Neuronal stem cell (in vitro differentiated cells): ENCODE data around the gene TMEM181. TPM values are rescaled to one million over a fixed set of nuclear protein-coding genes. Genes with fewer than 3 reads are reported as not detected.

Experiments
- DNase-seq: peaks from one replicate; pipeline ENCODE4 v3.0.0-alpha.2; 2013; ENCODE audit warnings: low spot score
- H2AFZ ChIP-seq: one replicate; pipeline ENCODE4 v1.6.1; 2013; ENCODE audit warnings: mild to moderate bottlenecking, low read length, inconsistent platforms
- H2AK5ac ChIP-seq: 2 replicates; pipeline ENCODE4 v1.6.1; 2013; ENCODE audit warnings: low read depth, mild to moderate bottlenecking, inconsistent platforms, low read length, moderate library complexity, mixed read lengths
- H2BK120ac ChIP-seq: 2 replicates; pipeline ENCODE4 v1.6.1; 2013; ENCODE audit warnings: low read depth, mild to moderate bottlenecking, inconsistent platforms, low read length, moderate library complexity, mixed read lengths
- H2BK12ac ChIP-seq: one replicate; pipeline ENCODE4 v1.6.1; 2013; ENCODE audit warnings: low read length, inconsistent platforms
- H2BK15ac ChIP-seq: 2 replicates; pipeline ENCODE4 v1.6.1; 2013; ENCODE audit warnings: mild to moderate bottlenecking, low read length, inconsistent platforms, mixed read lengths
- H2BK5ac ChIP-seq: one replicate; pipeline ENCODE4 v1.6.1; 2013; ENCODE audit warnings: inconsistent platforms, mild to moderate bottlenecking, low read length, moderate library complexity
- H3K14ac ChIP-seq: one replicate; pipeline ENCODE4 v1.6.1; 2013; ENCODE audit warnings: low read length, inconsistent platforms
- H3K18ac ChIP-seq: 2 replicates; pipeline ENCODE4 v1.6.1; 2013; ENCODE audit warnings: low read length, inconsistent platforms
- H3K23ac ChIP-seq: 2 replicates; pipeline ENCODE4 v1.6.1; 2013; ENCODE audit warnings: low read depth, mild to moderate bottlenecking, mixed read lengths, low read length, inconsistent platforms; ENCODE audit not compliant: poor library complexity
- H3K27ac ChIP-seq: replicated peaks from 3 replicates; pipeline ENCODE4 v1.5.1; 2013; ENCODE audit warnings: low read length, inconsistent platforms
- H3K27me3 ChIP-seq, 3 experiments: 2 replicates each; pipeline ENCODE4 v1.6.1; 2013; ENCODE audit warnings: low read length in 3 of 3, mild to moderate bottlenecking in 2 of 3, inconsistent platforms in 1 of 3, low read depth in 1 of 3, mixed read lengths in 1 of 3, moderate library complexity in 1 of 3; ENCODE audit not compliant: control insufficient read depth in 3 of 3, insufficient read depth in 3 of 3
- H3K36me3 ChIP-seq, 2 donors: replicated peaks in 1 of 2; 2 replicates each; pipeline ENCODE4 v1.6.1; 2013; ENCODE audit warnings: low read length in 2 of 2; ENCODE audit not compliant: control insufficient read depth in 2 of 2, insufficient read depth in 2 of 2
- H3K4ac ChIP-seq: 2 replicates; pipeline ENCODE4 v1.6.1; 2013; ENCODE audit warnings: inconsistent platforms, mild to moderate bottlenecking, low read length, moderate library complexity
- H3K4me1 ChIP-seq, 2 donors: 1 replicate in 1 of 2; 2 replicates in 1 of 2; pipeline ENCODE4 v1.6.1; 2013; ENCODE audit warnings: low read length in 2 of 2, low read depth in 1 of 2; ENCODE audit not compliant: control insufficient read depth in 2 of 2, insufficient read depth in 1 of 2
- H3K4me2 ChIP-seq: one replicate; pipeline ENCODE4 v1.6.1; 2013; ENCODE audit warnings: mild to moderate bottlenecking, low read length, inconsistent platforms; ENCODE audit not compliant: insufficient read depth, poor library complexity, severe bottlenecking
- H3K4me3 ChIP-seq, 2 donors: 2 replicates each; pipeline ENCODE4 v1.5.1; 2013; ENCODE audit warnings: low read length in 2 of 2, mild to moderate bottlenecking in 2 of 2, inconsistent platforms in 1 of 2, moderate library complexity in 1 of 2
- H3K79me1 ChIP-seq: one replicate; pipeline ENCODE4 v1.6.1; 2013; ENCODE audit warnings: low read depth, mild to moderate bottlenecking, inconsistent platforms, low read length, moderate library complexity
- H3K9ac ChIP-seq: one replicate; pipeline ENCODE4 v1.6.1; 2013; ENCODE audit warnings: mild to moderate bottlenecking, low read depth, low read length, inconsistent platforms; ENCODE audit not compliant: poor library complexity
- H3K9me3 ChIP-seq, 2 donors: replicated peaks in 1 of 2; 2 replicates each; pipeline versions ENCODE3 to v1.6.1; 2013; ENCODE audit warnings: low read length in 2 of 2, mild to moderate bottlenecking in 2 of 2, inconsistent platforms in 1 of 2, low read depth in 1 of 2, mixed read lengths in 1 of 2, moderate library complexity in 1 of 2; ENCODE audit not compliant: control insufficient read depth in 2 of 2, insufficient read depth in 1 of 2
- H4K8ac ChIP-seq: one replicate; pipeline ENCODE4 v1.6.1; 2013; ENCODE audit warnings: low read depth, mild to moderate bottlenecking, inconsistent platforms, low read length, moderate library complexity
- H4K91ac ChIP-seq: one replicate; pipeline ENCODE4 v1.6.1; 2013; ENCODE audit warnings: low read length, low read depth, mild to moderate bottlenecking, inconsistent platforms; ENCODE audit not compliant: poor library complexity
- WGBS, 2 donors: extraction: QIAGEN DNeasy Blood & Tissue Kit; methylation state at CpG; one replicate each; pipeline ENCODE4 v1.1.7; 2013; ENCODE audit warnings: missing lambda C conversion rate in 2 of 2, mixed read lengths in 1 of 2; ENCODE audit not compliant: insufficient read length in 2 of 2, insufficient replicate concordance in 1 of 2; ENCODE audit errors: extremely low coverage in 2 of 2; 5-methylcytosine and 5-hydroxymethylcytosine counted together
- polyA plus RNA-seq, 2 experiments: library from polyadenylated mRNA; stranded (reverse); fragments of 200-250 nt; gene quantifications; one replicate each; pipeline ENCODE4 v1.2.3, GENCODE V29; 2013

Gene TMEM181, protein sequence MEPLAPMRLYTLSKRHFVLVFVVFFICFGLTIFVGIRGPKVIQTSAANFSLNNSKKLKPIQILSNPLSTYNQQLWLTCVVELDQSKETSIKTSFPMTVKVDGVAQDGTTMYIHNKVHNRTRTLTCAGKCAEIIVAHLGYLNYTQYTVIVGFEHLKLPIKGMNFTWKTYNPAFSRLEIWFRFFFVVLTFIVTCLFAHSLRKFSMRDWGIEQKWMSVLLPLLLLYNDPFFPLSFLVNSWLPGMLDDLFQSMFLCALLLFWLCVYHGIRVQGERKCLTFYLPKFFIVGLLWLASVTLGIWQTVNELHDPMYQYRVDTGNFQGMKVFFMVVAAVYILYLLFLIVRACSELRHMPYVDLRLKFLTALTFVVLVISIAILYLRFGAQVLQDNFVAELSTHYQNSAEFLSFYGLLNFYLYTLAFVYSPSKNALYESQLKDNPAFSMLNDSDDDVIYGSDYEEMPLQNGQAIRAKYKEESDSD
- 11.5 TPM for polyA plus RNA-seq (2013, experiment 1 of 2)
- 12.1 TPM for polyA plus RNA-seq (2013, experiment 2 of 2)

DNA sequence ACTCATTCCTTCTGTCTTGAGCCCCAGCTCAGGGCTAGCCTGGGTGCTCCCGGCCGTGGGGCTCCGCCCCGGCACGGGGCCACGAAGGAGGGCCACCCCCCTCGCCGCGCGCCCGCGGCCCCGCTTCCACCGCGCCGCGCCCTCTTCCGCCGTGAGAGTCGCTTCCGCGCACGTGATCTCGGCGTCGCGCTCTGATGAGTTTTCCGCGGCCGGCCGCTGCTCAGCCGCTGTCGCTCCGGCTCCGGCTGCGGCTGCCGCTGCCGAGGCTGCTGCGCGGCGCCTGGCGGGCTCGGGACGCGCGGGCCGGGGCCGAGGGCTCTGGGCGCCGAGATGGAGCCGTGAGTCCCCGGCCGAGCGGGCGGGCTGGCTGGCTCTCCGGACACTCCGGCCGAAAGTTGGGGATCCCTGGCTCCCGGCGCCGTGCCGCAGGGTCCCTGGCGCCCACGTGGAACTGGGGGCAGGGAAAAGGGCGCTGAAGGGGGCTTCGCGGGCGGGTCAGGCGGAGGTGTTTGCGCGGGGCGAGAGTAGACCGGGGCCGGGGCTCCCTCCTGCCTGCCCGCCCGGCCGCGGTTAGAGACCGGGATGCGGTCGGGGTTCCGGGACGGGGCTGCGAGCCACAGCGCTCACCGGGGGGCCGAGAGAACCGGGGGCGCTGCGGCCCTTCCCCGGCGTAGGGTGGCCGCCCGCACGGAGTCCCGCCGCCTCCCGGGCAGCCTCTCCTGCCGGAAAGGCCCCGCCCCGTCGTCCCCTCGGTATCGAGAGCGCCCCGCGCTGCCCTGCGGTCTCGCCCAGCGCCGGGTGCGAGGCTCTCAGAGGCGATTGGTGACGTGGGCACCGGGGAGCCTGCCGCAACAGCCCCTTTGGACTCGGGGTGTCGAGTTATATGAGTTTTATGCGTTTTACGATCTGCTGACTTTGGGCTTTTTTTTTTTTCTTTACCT, at the start of gene TMEM181:
TMEM181 (plus strand) TSS at position 197 of the 941 bp plus-strand sequence; CDS start at position 331, 134 bp downstream.
- peak; percentile 71 for DNase-seq

DNA sequence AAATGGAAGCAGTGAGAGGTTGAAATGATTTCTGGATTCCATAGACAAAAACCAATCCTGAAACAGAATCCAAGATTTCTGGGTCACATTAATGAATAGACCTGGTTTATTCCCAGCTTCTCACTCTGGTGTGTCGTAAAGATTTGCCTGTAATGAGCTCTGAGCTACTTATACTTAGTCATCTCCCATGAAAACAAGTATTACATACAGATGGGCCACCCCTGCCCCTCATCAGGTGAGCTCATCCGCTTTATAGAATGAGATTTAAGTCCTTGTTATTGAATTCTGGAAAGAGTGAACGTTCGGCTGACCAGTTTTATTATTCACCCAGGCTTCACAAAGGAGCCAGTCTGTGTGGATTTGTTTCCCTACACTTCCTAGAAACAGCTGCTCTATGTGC, 47.1 kb upstream of the TMEM181 start:
- H3K27ac ChIP-seq, result no peak overlapping the region
- no peaks in the 10 kb centered on the region for H3K27me3 ChIP-seq
- no peak overlapping the region for H2AFZ ChIP-seq
- no peak overlapping the region for H2BK12ac ChIP-seq
- H4K8ac ChIP-seq, result no peak overlapping the region
- peaks cover 0 to 20% of the 10 kb centered on the region in 2 donors for H3K36me3 ChIP-seq
- no peak overlapping the region for H3K4me3 ChIP-seq
- H3K79me1 ChIP-seq, result no peaks in the 10 kb centered on the region
- no peak overlapping the region for H3K18ac ChIP-seq
- H3K4me2 ChIP-seq, result no peak overlapping the region
- peaks cover 0 to 4% of the 10 kb centered on the region in 2 donors for H3K4me1 ChIP-seq
- H4K91ac ChIP-seq, result no peak overlapping the region
- no peaks in the 10 kb centered on the region for H3K9me3 ChIP-seq
- H2AK5ac ChIP-seq, result no peak overlapping the region
- no peak overlapping the region for H2BK5ac ChIP-seq
- no peak overlapping the region for H3K9ac ChIP-seq
- H3K23ac ChIP-seq, result no peak overlapping the region
- H2BK15ac ChIP-seq, result no peak overlapping the region
- H3K4ac ChIP-seq, result no peak overlapping the region
- H3K14ac ChIP-seq, result no peak overlapping the region
- no peak for DNase-seq
- no CpG with 5 or more reads among the region's 4 CpGs for WGBS, 2 donors
- no peak overlapping the region for H2BK120ac ChIP-seq

More for the DNA sequence above, at the start of gene TMEM181:
- Histone ChIP-seq H3K27ac (no peak within 1 kb of the TSS), H3K4me1 (peaks cover 8 to 13% of the 10 kb centered on the region in 2 donors), H3K4me2 (peak within 1 kb of the TSS; percentile 62), H3K27me3 (no peaks in the 10 kb centered on the region), H3K9me3 (no peaks in the 10 kb centered on the region), H3K79me1 (peaks cover 10% of the 10 kb centered on the region), H2AFZ (peak within 1 kb of the TSS; percentile 86), H4K91ac (no peak within 1 kb of the TSS), H3K4ac (peak within 1 kb of the TSS; percentile 57), H2BK12ac (no peak within 1 kb of the TSS), H3K4me3 (peak within 1 kb of the TSS; percentile 71 to 94), H3K18ac (peak within 1 kb of the TSS; percentile 84), H2BK5ac (peak within 1 kb of the TSS; percentile 61), H3K36me3 (no peaks in the 10 kb centered on the region), H3K9ac (peak within 1 kb of the TSS; percentile 96), H2BK15ac (no peak within 1 kb of the TSS), H3K14ac (peak within 1 kb of the TSS; percentile 66), H3K23ac (peak within 1 kb of the TSS; percentile 52), H4K8ac (no peak within 1 kb of the TSS), H2AK5ac (no peak within 1 kb of the TSS), H2BK120ac (no peak within 1 kb of the TSS)
- WGBS, 2 donors, result no CpG with 5 or more reads among the region's 120 CpGs

DNA sequence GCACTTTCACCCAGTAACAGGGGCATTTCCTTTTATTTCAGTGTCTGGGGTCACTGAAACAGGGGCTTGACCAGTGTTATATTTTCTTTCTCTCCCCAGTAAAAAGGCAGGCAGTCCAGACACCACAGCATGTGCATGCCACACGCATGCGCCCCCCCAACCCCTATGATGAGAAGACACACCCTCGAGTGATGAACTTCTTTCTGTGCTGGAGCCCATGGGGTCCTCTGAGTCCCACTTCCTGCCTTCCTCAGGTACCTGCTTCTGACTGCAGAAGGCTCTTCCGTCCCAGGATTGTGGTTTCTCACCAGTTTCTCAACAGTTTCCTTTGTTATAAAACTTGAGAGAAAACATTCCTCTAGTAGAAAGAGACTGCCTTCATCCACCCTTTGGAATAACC, 45.7 kb upstream of the TMEM181 start:
- H2BK12ac ChIP-seq, result no peak overlapping the region
- H4K8ac ChIP-seq, result no peak overlapping the region
- H2AFZ ChIP-seq, result no peak overlapping the region
- H3K4me3 ChIP-seq, result no peak overlapping the region
- H3K4ac ChIP-seq, result no peak overlapping the region
- H3K23ac ChIP-seq, result no peak overlapping the region
- no peak overlapping the region for H2BK5ac ChIP-seq
- H3K9ac ChIP-seq, result no peak overlapping the region
- no peak overlapping the region for H3K4me2 ChIP-seq
- H2AK5ac ChIP-seq, result no peak overlapping the region
- H4K91ac ChIP-seq, result no peak overlapping the region
- no peaks in the 10 kb centered on the region for H3K79me1 ChIP-seq
- no peaks in the 10 kb centered on the region for H3K27me3 ChIP-seq
- H2BK120ac ChIP-seq, result no peak overlapping the region
- no peaks in the 10 kb centered on the region for H3K9me3 ChIP-seq
- H3K36me3 ChIP-seq, result peaks cover 0 to 19% of the 10 kb centered on the region in 2 donors
- no peak overlapping the region for H3K27ac ChIP-seq
- no CpG with 5 or more reads among the region's 4 CpGs for WGBS, 2 donors
- no peak overlapping the region for H2BK15ac ChIP-seq
- no peak overlapping the region for H3K18ac ChIP-seq
- H3K14ac ChIP-seq, result no peak overlapping the region
- no peak for DNase-seq
- peaks cover 3 to 14% of the 10 kb centered on the region in 2 donors for H3K4me1 ChIP-seq
